GM08714 (cell line): ENCODE results near the gene COPB2.
"Not testable (repeated sequence)": the region's sequence is repeated elsewhere in the genome, so short reads cannot be mapped to it uniquely, and the experiment has no call there.

Experiments
- H3K4me3 ChIP-seq: fragments of 200-500 bp; sonication (Bioruptor generic); 2 replicates; pipeline ENCODE4 v1.5.1; 2014; ENCODE audit warnings: mild to moderate bottlenecking, low read length, inconsistent platforms
- ZNF274 ChIP-seq: IDR thresholded peaks from 2 replicates; pipeline ENCODE4 v1.6.1; 2012; ENCODE audit warnings: mild to moderate bottlenecking, low read depth, low read length

Gene COPB2

GRCh38 chr3:139353920-139354556 lies 35.4 kb downstream of the COPB2 start:
- TF ChIP-seq ZNF274, result no peak
- no peak overlapping the region for H3K4me3 ChIP-seq

GRCh38 chr3:139346771-139347170 lies 42.7 kb downstream of the COPB2 start:
- no peak overlapping the region for H3K4me3 ChIP-seq

GRCh38 chr3:139343895-139344856 lies 45.3 kb downstream of the COPB2 start, which contains the start of gene MRPS22:
MRPS22 (plus strand) TSS chr3:139344020; CDS start chr3:139344027, 7 bp downstream.
- peak within 1 kb of the TSS; percentile 95 for H3K4me3 ChIP-seq
- no peak for TF ChIP-seq ZNF274

More at GRCh38 chr3:139346771-139347170, 42.7 kb downstream of the COPB2 start:
- no peak for TF ChIP-seq ZNF274

- TF ChIP-seq ZNF274, result no peak
These were observed 47.4 kb downstream of the COPB2 start for GRCh38 chr3:139342054-139342453.

GRCh38 chr3:139340784-139341183 lies 48.7 kb downstream of the COPB2 start:
- no peak for TF ChIP-seq ZNF274
- no peak overlapping the region for H3K4me3 ChIP-seq

More at GRCh38 chr3:139342054-139342453, 47.4 kb downstream of the COPB2 start:
- no peak overlapping the region for H3K4me3 ChIP-seq

GRCh38 chr3:139339219-139339906 lies 50.1 kb downstream of the COPB2 start:
- TF ChIP-seq ZNF274, result no peak
- H3K4me3 ChIP-seq, result no peak overlapping the region

- no peak overlapping the region for H3K4me3 ChIP-seq
- no peak for TF ChIP-seq ZNF274
These were observed 51.0 kb downstream of the COPB2 start for GRCh38 chr3:139338405-139338804.

- not testable (repeated sequence) for H3K4me3 ChIP-seq
These were observed 54.8 kb downstream of the COPB2 start for GRCh38 chr3:139334675-139335074.

- TF ChIP-seq ZNF274, result no peak
- H3K4me3 ChIP-seq, result no peak overlapping the region
These were observed 57.4 kb downstream of the COPB2 start for GRCh38 chr3:139332092-139332491.

- no peak overlapping the region for H3K4me3 ChIP-seq
These were observed 60.0 kb downstream of the COPB2 start for GRCh38 chr3:139329364-139329850.

GRCh38 chr3:139328356-139328755 lies 61.1 kb downstream of the COPB2 start:
- no peak overlapping the region for H3K4me3 ChIP-seq
- TF ChIP-seq ZNF274, result no peak

More at GRCh38 chr3:139329364-139329850, 60.0 kb downstream of the COPB2 start:
- no peak for TF ChIP-seq ZNF274

- H3K4me3 ChIP-seq, result no peak overlapping the region
- TF ChIP-seq ZNF274, result no peak
These were observed 61.6 kb downstream of the COPB2 start for GRCh38 chr3:139327861-139328260.

GRCh38 chr3:139327231-139327630 lies 62.2 kb downstream of the COPB2 start:
- no peak overlapping the region for H3K4me3 ChIP-seq
- TF ChIP-seq ZNF274, result no peak

- no peak for TF ChIP-seq ZNF274
- no peak overlapping the region for H3K4me3 ChIP-seq
These were observed 62.7 kb downstream of the COPB2 start for GRCh38 chr3:139326707-139327106.
